K562 (cell line): ENCODE data around the gene MAMDC2. TPM values are rescaled to one million over a fixed set of nuclear protein-coding genes. Genes with fewer than 3 reads are reported as not detected.

Source experiments
- ATAC-seq: fragments of 200-7000 bp; cut with Tn5 transposase; 3 replicates; pipeline ENCODE4 v1.9.1; 2020; ENCODE audit warnings: moderate library complexity
- BruUV-seq: library from RNA; stranded (reverse); fragments of 400-500 nt; replicated peaks from 2 replicates; lab custom pipeline; 2021; lab: Mats Ljungman, UMichigan
- CTCF ChIA-PET: fragments of 300-600 bp; formaldehyde crosslinking; extraction: SDS; loops from one replicate; lab custom pipeline; 2021; ENCODE audit warnings: low intra/inter-chr PET ratio; lab: Yijun Ruan, JAX
- POLR2A ChIA-PET: fragments of 300-600, 350-650 bp; sonication (Branson Sonifier 250); formaldehyde crosslinking; extraction: SDS; loops from one replicate; lab custom pipeline; 2021; ENCODE audit warnings: antibody characterized with exemption, inconsistent platforms; lab: Yijun Ruan, JAX
- DNase-seq, 4 experiments: peaks; one replicate each; pipeline versions ENCODE4 v3.0.0 to v3.0.0-alpha.2; 2011 to 2018; ENCODE audit warnings: low spot score in 3 of 4, mixed read lengths in 3 of 4; ENCODE audit errors: extremely low read depth in 1 of 4
- FAIRE-seq: peaks from 2 replicates; lab custom pipeline; 2011; peaks lifted over from hg19 to GRCh38; lab: Jason Lieb, UNC
- H2AFZ ChIP-seq: 2 replicates; pipeline ENCODE4 v1.6.0; 2011; ENCODE audit warnings: low read depth, low read length, control low read depth, inconsistent platforms
- H3K27ac ChIP-seq: fragments of 200-600 bp; 3 replicates; pipeline ENCODE4 v1.8.0; 2011; ENCODE audit warnings: low read depth, mild to moderate bottlenecking, control low read depth, inconsistent platforms, low read length, moderate library complexity, mixed read lengths; ENCODE audit errors: extremely low read depth
- H3K27me3 ChIP-seq, 2 experiments: fragments of 300-600 bp in 1 of 2; 2 replicates in 1 of 2; 3 replicates in 1 of 2; pipeline versions ENCODE4 v1.6.0 to v1.8.0; 2011; ENCODE audit warnings: inconsistent platforms in 2 of 2, low read length in 2 of 2, mild to moderate bottlenecking in 1 of 2, mixed read lengths in 1 of 2, moderate library complexity in 1 of 2; ENCODE audit not compliant: control insufficient read depth in 2 of 2, insufficient read depth in 2 of 2
- H3K36me3 ChIP-seq: fragments of 300-600 bp; 3 replicates; pipeline ENCODE4 v1.8.0; 2011; ENCODE audit warnings: mild to moderate bottlenecking, low read length, inconsistent platforms; ENCODE audit not compliant: control insufficient read depth, insufficient read depth
- H3K4me1 ChIP-seq, 2 experiments: fragments of 200-600 bp in 1 of 2; replicated peaks in 1 of 2; 2 replicates in 1 of 2; 3 replicates in 1 of 2; pipeline versions ENCODE4 v1.5.1 to v1.8.0; 2011; ENCODE audit warnings: inconsistent platforms in 2 of 2, low read length in 2 of 2, mild to moderate bottlenecking in 1 of 2, mixed read lengths in 1 of 2, moderate library complexity in 1 of 2; ENCODE audit not compliant: control insufficient read depth in 2 of 2, insufficient read depth in 2 of 2
- H3K4me2 ChIP-seq: 2 replicates; pipeline ENCODE4 v1.6.1; 2011; ENCODE audit warnings: low read length, control low read depth, inconsistent platforms, mixed read lengths; ENCODE audit not compliant: insufficient read depth
- H3K4me3 ChIP-seq: fragments of 200-600 bp; sonication (generic), shearing (Covaris generic); 2 replicates; pipeline ENCODE4 v1.5.1; 2016; ENCODE audit warnings: control low read depth, inconsistent platforms
- H3K79me2 ChIP-seq: fragments of 200-600 bp; 3 replicates; pipeline ENCODE4 v1.8.0; 2011; ENCODE audit warnings: low read length, inconsistent platforms; ENCODE audit not compliant: control insufficient read depth, insufficient read depth
- H3K9ac ChIP-seq, 2 experiments: 2 replicates each; pipeline versions ENCODE4 v1.6.0 to v1.6.1; 2011; ENCODE audit warnings: low read depth in 2 of 2, low read length in 2 of 2, control low read depth in 1 of 2, inconsistent platforms in 1 of 2, mild to moderate bottlenecking in 1 of 2, mixed read lengths in 1 of 2; ENCODE audit not compliant: insufficient read depth in 1 of 2
- H3K9me1 ChIP-seq: one replicate; pipeline ENCODE4 v1.6.0; 2011; ENCODE audit warnings: inconsistent platforms, mild to moderate bottlenecking, low read length, moderate library complexity; ENCODE audit not compliant: control insufficient read depth, insufficient read depth
- H3K9me3 ChIP-seq: replicated peaks from 2 replicates; pipeline ENCODE4 v1.5.1; 2011; ENCODE audit warnings: low read depth, low read length, inconsistent platforms; ENCODE audit not compliant: control insufficient read depth, insufficient read depth
- H4K20me1 ChIP-seq: replicated peaks from 2 replicates; pipeline ENCODE4 v1.6.1; 2011; ENCODE audit warnings: low read length, inconsistent platforms, mixed read lengths; ENCODE audit not compliant: control insufficient read depth, insufficient read depth
- ESRRB ChIP-seq: fragments of 250-450 bp; sonication (Bioruptor Pico); IDR thresholded peaks from 2 replicates; pipeline ENCODE4 v1.5.0; 2020; ENCODE audit warnings: mild to moderate bottlenecking, moderate library complexity, borderline replicate concordance
- HDAC2 ChIP-seq: fragments of 450-650 bp; IDR thresholded peaks from 2 replicates; pipeline ENCODE4 v1.6.1; 2016; ENCODE audit warnings: mild to moderate bottlenecking
- MEF2A ChIP-seq: IDR thresholded peaks from 2 replicates; pipeline ENCODE4 v1.6.1; 2011; ENCODE audit warnings: low read depth, mild to moderate bottlenecking, low read length, moderate library complexity; ENCODE audit not compliant: control insufficient read depth
- MLX ChIP-seq, 2 experiments: fragments of 450-650 bp in 1 of 2; sonication (generic) in 1 of 2; formaldehyde crosslinking; conservative IDR thresholded peaks; 2 replicates each; pipeline versions ENCODE4 v1.4.0 to v1.8.1; 2020 to 2022; ENCODE audit warnings: mild to moderate bottlenecking in 1 of 2, missing genetic modification reagents in 1 of 2
- SMC3 ChIP-seq: conservative IDR thresholded peaks from 2 replicates; pipeline ENCODE4 v1.6.1; 2011; ENCODE audit warnings: low read depth, low read length, improper control_type of control experiment; ENCODE audit not compliant: insufficient read depth
- ZBTB8A ChIP-seq: fragments of 450-650 bp; IDR thresholded peaks from 2 replicates; pipeline ENCODE4 v1.6.1; 2018; ENCODE audit warnings: mild to moderate bottlenecking, moderate library complexity; ENCODE audit not compliant: partially characterized antibody
- WGBS: fragments of 100-300 bp; shearing (Covaris generic); methylation state at CpG from one replicate; pipeline ENCODE4 v1.1.6; 2016; ENCODE audit warnings: low coverage, mixed read lengths; ENCODE audit not compliant: insufficient coverage; ENCODE audit errors: missing lambda C conversion rate; 5-methylcytosine and 5-hydroxymethylcytosine counted together
- in situ Hi-C: fragments of 300-500 bp; cut with MboI; formaldehyde crosslinking; loops from 4 replicates; pipeline ENCODE4 v1.15.0; 2018; ENCODE audit warnings: inconsistent platforms, mixed read lengths
- intact Hi-C: fragments of 100-400 bp; cut with micrococcal nuclease; formaldehyde crosslinking; loops from 2 replicates; pipeline ENCODE4 v1.14.2; 2022
- polyA plus RNA-seq, 8 experiments: library from polyadenylated mRNA; depleted of rRNA in 4 of 8; stranded (reverse) in 5 of 8; unstranded in 3 of 8; fragments of >200 nt; fragmentation: Nextera tagmentation in 2 of 8; fragmentation: Illumina TruSeq in 1 of 8; extraction: Ambion mirVana in 2 of 8; extraction: Trizol in 1 of 8; gene quantifications; 2 replicates each; pipeline versions ENCODE4 v1.2.1 to v1.2.3, GENCODE V29; 2011 to 2014; ENCODE audit warnings: inconsistent platforms in 1 of 8, missing spikeins in 1 of 8
- total RNA-seq, 7 experiments: library from RNA; depleted of rRNA in 6 of 7; stranded (reverse); fragments of >200 nt in 6 of 7; fragmentation: Illumina TruSeq in 2 of 7; extraction: Trizol in 2 of 7; gene quantifications; 2 replicates each; pipeline versions ENCODE4 v1.2.1 to v1.2.3, GENCODE V29; 2011 to 2021; ENCODE audit warnings: low replicate concordance in 1 of 7
- TF ChIP-seq, protein P1 (sequence below): fragments of 450-650 bp; IDR thresholded peaks from 2 replicates; pipeline ENCODE4 v1.6.1; 2016; ENCODE audit warnings: mild to moderate bottlenecking, moderate library complexity
- TF ChIP-seq, protein P2 (sequence below): sonication (generic); formaldehyde crosslinking; IDR thresholded peaks from 2 replicates; pipeline ENCODE4 v1.8.0; 2022; ENCODE audit warnings: mild to moderate bottlenecking, missing genetic modification reagents

The MAMDC2 gene
- total and polyA plus RNA-seq, 9 of the 15 experiments (the other 6 are each of a cell fraction or from before 2014, with no cell fraction given) = 0.01 to 0.03 TPM; not detected in 7

DNA sequence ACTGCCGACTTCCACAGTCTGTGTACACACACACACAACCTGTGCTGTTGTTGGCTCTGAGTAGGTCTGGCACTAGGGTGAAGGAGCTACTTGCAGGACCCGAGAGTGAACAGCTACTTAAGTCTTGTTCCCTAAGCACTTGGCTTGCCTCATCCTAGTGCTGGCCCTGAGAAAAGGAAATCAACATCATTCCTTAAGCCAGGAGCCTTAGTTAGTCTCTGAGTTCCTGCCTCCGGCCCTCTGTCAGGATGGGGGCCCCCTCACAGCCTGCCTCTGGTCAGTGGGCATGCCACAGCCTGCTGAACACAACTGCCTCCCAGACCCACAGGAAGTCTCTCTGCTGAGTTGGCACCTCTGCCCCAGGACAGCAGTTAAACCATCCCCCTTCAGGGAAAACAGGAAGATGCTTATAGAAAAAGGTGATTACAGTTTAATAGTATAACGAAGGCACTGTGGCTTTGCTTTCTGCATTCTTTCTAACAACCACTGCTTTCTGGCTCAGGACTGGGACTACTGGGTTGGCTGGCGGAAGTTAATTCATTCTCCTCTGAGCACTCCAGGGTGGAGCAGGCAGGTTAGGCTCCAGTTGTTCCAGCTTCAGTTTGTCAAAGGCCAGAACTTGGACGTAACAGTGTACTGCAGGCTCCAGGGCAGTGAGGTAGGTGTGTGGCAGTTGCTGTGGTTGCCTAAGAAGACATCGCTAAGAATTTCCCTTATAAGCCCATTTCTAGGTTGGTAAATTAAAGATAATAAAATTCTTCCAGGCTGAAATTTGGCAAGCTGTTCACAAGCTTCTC lies 2.8 kb downstream of the MAMDC2 start:
- H3K9ac ChIP-seq = no peak overlapping the region
- H4K20me1 ChIP-seq = no peaks in the 10 kb centered on the region; the same call in 1 of the 2 replicates
- POLR2A ChIA-PET = no interaction called here
- H3K4me2 ChIP-seq = no peak overlapping the region
- H3K36me3 ChIP-seq = no peaks in the 10 kb centered on the region
- ATAC-seq (no peak), DNase-seq (no peak), FAIRE-seq (no peak)
- H3K27me3 ChIP-seq = peaks cover 6 to 37% of the 10 kb centered on the region in 2 experiments; a peak in 3 of 5 replicates
- no peak overlapping the region for H2AFZ ChIP-seq
- no peak overlapping the region for H3K4me3 ChIP-seq
- no peak overlapping the region for H3K27ac ChIP-seq
- WGBS = 0% methylated on average over 7 of the region's 7 CpGs
- H3K9me1 ChIP-seq = no peaks in the 10 kb centered on the region
- CTCF ChIA-PET = no interaction called here
- intact Hi-C loops (no loop called here), in situ Hi-C loops (no loop called here)
- peaks cover 0 to 6% of the 10 kb centered on the region in 2 experiments; a peak in 1 of 5 replicates for H3K4me1 ChIP-seq
- H3K79me2 ChIP-seq = no peaks in the 10 kb centered on the region
- no TSS peak for BruUV-seq
- H3K9me3 ChIP-seq = no peaks in the 10 kb centered on the region
- TF ChIP-seq ESRRB (no peak), HDAC2 (no peak), ZBTB8A (no peak), MEF2A (no peak), SMC3 (no peak), MLX (CRISPR knock-in tag; conservative IDR thresholded peaks at IDR 0.05) (no peak)
- TF ChIP-seq, protein P1, sequence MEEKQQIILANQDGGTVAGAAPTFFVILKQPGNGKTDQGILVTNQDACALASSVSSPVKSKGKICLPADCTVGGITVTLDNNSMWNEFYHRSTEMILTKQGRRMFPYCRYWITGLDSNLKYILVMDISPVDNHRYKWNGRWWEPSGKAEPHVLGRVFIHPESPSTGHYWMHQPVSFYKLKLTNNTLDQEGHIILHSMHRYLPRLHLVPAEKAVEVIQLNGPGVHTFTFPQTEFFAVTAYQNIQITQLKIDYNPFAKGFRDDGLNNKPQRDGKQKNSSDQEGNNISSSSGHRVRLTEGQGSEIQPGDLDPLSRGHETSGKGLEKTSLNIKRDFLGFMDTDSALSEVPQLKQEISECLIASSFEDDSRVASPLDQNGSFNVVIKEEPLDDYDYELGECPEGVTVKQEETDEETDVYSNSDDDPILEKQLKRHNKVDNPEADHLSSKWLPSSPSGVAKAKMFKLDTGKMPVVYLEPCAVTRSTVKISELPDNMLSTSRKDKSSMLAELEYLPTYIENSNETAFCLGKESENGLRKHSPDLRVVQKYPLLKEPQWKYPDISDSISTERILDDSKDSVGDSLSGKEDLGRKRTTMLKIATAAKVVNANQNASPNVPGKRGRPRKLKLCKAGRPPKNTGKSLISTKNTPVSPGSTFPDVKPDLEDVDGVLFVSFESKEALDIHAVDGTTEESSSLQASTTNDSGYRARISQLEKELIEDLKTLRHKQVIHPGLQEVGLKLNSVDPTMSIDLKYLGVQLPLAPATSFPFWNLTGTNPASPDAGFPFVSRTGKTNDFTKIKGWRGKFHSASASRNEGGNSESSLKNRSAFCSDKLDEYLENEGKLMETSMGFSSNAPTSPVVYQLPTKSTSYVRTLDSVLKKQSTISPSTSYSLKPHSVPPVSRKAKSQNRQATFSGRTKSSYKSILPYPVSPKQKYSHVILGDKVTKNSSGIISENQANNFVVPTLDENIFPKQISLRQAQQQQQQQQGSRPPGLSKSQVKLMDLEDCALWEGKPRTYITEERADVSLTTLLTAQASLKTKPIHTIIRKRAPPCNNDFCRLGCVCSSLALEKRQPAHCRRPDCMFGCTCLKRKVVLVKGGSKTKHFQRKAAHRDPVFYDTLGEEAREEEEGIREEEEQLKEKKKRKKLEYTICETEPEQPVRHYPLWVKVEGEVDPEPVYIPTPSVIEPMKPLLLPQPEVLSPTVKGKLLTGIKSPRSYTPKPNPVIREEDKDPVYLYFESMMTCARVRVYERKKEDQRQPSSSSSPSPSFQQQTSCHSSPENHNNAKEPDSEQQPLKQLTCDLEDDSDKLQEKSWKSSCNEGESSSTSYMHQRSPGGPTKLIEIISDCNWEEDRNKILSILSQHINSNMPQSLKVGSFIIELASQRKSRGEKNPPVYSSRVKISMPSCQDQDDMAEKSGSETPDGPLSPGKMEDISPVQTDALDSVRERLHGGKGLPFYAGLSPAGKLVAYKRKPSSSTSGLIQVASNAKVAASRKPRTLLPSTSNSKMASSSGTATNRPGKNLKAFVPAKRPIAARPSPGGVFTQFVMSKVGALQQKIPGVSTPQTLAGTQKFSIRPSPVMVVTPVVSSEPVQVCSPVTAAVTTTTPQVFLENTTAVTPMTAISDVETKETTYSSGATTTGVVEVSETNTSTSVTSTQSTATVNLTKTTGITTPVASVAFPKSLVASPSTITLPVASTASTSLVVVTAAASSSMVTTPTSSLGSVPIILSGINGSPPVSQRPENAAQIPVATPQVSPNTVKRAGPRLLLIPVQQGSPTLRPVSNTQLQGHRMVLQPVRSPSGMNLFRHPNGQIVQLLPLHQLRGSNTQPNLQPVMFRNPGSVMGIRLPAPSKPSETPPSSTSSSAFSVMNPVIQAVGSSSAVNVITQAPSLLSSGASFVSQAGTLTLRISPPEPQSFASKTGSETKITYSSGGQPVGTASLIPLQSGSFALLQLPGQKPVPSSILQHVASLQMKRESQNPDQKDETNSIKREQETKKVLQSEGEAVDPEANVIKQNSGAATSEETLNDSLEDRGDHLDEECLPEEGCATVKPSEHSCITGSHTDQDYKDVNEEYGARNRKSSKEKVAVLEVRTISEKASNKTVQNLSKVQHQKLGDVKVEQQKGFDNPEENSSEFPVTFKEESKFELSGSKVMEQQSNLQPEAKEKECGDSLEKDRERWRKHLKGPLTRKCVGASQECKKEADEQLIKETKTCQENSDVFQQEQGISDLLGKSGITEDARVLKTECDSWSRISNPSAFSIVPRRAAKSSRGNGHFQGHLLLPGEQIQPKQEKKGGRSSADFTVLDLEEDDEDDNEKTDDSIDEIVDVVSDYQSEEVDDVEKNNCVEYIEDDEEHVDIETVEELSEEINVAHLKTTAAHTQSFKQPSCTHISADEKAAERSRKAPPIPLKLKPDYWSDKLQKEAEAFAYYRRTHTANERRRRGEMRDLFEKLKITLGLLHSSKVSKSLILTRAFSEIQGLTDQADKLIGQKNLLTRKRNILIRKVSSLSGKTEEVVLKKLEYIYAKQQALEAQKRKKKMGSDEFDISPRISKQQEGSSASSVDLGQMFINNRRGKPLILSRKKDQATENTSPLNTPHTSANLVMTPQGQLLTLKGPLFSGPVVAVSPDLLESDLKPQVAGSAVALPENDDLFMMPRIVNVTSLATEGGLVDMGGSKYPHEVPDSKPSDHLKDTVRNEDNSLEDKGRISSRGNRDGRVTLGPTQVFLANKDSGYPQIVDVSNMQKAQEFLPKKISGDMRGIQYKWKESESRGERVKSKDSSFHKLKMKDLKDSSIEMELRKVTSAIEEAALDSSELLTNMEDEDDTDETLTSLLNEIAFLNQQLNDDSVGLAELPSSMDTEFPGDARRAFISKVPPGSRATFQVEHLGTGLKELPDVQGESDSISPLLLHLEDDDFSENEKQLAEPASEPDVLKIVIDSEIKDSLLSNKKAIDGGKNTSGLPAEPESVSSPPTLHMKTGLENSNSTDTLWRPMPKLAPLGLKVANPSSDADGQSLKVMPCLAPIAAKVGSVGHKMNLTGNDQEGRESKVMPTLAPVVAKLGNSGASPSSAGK = no peak
- TF ChIP-seq, protein P2, sequence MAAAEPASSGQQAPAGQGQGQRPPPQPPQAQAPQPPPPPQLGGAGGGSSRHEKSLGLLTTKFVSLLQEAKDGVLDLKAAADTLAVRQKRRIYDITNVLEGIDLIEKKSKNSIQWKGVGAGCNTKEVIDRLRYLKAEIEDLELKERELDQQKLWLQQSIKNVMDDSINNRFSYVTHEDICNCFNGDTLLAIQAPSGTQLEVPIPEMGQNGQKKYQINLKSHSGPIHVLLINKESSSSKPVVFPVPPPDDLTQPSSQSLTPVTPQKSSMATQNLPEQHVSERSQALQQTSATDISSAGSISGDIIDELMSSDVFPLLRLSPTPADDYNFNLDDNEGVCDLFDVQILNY (CRISPR knock-in tag) = no peak
